OCI-LY7 (cell line): ENCODE data around the gene CCR7.

ENCODE experiments used
- EZH2phosphoT487 ChIP-seq: fragments of 200-600 bp; sonication (generic); IDR thresholded peaks from 2 replicates; pipeline ENCODE4 v1.6.1; 2018; ENCODE audit warnings: low read depth, borderline replicate concordance, mild to moderate bottlenecking, mixed run types, antibody characterized with exemption, low read length, moderate library complexity, mixed read lengths
- TF ChIP-seq, protein P1 (sequence below): fragments of 200-600 bp; sonication (generic); conservative IDR thresholded peaks from 2 replicates; pipeline ENCODE4 v1.5.1; 2014; ENCODE audit warnings: mild to moderate bottlenecking, antibody characterized with exemption, low read length, moderate library complexity, mixed read lengths

DNA sequence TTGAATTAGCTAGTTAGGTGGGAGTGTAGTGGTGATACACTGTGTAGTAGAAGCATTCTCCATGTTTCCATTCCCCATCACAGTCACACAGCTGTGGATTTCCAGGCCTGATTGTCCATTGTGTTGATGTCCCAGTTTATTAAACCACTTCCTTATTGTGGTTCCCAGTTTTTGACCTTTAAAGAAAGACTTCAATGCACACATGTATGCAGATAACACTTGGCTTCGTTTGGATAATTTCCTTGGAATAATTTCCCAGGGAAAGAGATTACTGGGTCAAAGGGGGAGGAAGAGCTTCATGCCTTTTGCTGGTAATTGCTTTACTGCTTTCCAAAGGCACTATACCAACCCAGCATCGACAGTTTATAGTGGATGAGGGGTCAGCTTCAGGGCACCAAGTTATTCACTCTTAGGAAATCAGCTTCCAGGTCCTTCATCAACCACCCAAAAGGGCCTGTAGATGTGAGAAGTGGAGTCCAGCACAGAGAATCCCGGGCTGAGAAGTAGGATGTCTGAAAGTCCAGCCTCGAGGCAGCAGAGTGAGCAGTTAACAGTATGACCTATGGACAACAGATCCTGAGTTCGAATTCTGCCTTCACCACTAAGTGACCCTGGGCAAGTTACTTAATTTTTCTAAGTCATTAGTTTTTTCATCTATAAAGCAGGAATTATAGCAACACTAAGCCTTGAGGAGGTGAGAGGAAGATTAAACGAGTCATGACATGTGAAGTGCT is 32.6 kb downstream of the CCR7 start:
- no peak for TF ChIP-seq EZH2phosphoT487
- TF ChIP-seq, protein P1, sequence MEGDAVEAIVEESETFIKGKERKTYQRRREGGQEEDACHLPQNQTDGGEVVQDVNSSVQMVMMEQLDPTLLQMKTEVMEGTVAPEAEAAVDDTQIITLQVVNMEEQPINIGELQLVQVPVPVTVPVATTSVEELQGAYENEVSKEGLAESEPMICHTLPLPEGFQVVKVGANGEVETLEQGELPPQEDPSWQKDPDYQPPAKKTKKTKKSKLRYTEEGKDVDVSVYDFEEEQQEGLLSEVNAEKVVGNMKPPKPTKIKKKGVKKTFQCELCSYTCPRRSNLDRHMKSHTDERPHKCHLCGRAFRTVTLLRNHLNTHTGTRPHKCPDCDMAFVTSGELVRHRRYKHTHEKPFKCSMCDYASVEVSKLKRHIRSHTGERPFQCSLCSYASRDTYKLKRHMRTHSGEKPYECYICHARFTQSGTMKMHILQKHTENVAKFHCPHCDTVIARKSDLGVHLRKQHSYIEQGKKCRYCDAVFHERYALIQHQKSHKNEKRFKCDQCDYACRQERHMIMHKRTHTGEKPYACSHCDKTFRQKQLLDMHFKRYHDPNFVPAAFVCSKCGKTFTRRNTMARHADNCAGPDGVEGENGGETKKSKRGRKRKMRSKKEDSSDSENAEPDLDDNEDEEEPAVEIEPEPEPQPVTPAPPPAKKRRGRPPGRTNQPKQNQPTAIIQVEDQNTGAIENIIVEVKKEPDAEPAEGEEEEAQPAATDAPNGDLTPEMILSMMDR, result no peak
